Measurements from ENCODE around the gene CEP63.

Gene CEP63

GRCh38 chr3:134471521-134472193 is 14.2 kb upstream of the CEP63 start:
- peak; percentile 84 for DNase-seq

GRCh38 chr3:134472831-134473230 is 13.0 kb upstream of the CEP63 start:
- no peak for DNase-seq

DNA sequence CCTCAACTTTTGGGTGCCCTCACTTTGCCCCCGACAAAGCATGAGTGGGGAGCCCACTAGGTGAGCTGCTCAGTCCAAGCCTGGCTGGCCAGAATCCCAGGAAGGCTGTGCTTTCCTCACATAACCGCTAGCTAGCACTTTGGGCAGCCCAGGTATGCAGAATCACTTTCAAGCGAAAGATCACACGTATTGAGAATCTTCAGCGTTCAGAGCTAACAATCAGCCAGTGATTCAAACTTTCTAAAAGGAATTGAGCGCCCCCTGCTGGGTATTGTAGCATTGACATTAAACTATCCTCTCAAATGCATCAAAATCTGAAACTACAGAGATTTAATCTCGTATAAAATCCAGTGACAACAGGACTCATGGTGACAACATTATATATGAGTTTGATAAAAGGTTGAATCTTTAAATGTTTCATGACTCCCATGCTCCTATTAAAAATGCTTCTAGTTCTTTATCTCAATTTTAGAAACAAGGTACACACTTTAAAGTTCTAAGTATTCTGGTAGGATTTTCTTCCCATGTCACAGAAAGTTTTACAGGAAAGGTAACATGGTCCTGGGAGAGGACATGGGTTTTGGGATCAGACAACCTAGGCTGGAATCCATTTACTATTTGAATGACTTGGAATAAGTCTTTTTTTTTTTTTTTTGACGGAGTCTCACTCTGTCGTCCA is 11.8 kb upstream of the CEP63 start:
- DNase-seq, result peak; percentile 81

DNA sequence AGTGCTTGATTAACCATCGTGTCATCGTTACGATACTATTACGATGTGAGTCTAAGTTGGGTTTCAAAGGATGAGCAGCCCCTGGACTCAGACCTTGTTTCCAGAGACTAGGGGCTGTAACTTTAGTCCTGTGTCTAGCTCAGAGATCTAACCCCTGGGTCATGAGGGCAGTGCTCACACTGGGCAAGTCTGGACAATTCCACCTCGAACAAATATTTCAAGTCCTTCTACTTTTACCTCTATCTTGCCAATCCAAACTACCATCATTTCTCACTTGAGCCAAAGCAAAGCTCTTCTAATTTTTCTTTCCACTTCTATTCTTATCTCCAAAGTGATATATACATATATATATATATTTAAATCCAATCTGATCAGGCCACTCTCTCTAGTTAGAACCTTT is 10.9 kb upstream of the CEP63 start:
- no peak for DNase-seq

GRCh38 chr3:134476306-134476705 is 9.6 kb upstream of the CEP63 start:
- no peak for DNase-seq

DNA sequence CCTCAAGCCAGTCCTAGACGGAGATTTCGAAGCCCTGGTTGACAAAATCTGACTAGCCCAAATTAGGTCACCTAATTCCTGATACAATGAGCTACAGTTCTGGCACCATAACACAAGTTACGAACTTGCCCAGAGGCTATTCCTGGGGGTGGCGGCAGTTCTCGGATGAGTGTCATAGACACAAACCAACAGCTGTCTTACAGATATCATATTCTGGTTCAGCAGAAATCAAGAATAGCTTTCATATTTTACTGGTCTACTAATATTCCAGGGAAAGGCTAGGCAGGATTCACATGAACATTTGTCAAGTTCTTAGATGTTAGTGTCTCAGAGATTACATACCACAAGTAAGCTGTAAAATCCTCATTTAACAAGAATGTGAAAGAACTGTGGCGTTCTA is 8.9 kb upstream of the CEP63 start:
- peak; percentile 69 for DNase-seq

DNA sequence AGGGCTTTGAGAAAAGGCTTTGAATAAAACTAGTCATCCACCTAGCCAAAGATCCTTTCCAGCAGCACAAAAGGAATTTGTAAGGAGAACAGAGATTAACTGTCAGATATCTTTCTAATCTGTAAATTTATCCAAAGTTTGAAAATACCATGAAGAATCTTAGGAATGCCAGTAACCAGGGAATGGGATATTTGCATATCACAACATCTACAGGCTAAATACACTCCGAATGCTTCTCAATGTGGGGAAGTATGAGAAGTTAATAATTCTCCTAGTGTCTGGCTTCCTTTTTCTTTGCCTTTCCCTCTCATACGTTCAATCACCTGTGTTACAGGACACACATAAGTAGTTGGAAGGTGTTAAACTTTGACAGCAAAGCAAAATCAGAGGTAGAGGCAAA is 7.9 kb upstream of the CEP63 start:
- DNase-seq, result peak; percentile 74

GRCh38 chr3:134480546-134480945 is 5.3 kb upstream of the CEP63 start:
- no peak for DNase-seq

DNA sequence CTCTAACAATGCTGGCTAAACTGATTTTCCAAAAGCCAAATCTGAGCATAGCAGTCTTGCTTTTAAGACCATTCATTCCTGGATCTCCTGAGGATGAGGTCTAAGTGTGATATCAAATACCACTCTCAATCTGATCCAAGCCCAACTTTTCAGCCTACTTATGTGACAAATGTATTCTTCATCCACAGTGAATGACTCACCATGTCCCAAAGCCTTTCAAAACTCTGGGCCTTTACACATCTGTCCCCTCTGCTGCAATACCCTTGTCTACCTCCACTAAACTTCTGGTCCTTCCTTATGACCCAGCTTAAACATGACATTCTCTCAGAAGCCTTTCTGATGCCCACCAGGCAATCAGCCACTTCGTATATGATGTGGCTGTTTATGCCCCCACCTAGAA is 4.7 kb upstream of the CEP63 start:
- peak; percentile 41 for DNase-seq

- no peak for DNase-seq
These were observed 3.2 kb upstream of the CEP63 start for GRCh38 chr3:134482622-134483021.

GRCh38 chr3:134483195-134483900 is 2.5 kb upstream of the CEP63 start:
- DNase-seq, result peak; percentile 88

- DNase-seq, result peak; percentile 42
These were observed 661 bp upstream of the CEP63 start for GRCh38 chr3:134485075-134485717.

GRCh38 chr3:134486577-134487041 is 752 bp downstream of the CEP63 start:
- no peak for DNase-seq

- no peak for DNase-seq
These were observed 1.5 kb downstream of the CEP63 start for GRCh38 chr3:134487406-134487805.

DNA sequence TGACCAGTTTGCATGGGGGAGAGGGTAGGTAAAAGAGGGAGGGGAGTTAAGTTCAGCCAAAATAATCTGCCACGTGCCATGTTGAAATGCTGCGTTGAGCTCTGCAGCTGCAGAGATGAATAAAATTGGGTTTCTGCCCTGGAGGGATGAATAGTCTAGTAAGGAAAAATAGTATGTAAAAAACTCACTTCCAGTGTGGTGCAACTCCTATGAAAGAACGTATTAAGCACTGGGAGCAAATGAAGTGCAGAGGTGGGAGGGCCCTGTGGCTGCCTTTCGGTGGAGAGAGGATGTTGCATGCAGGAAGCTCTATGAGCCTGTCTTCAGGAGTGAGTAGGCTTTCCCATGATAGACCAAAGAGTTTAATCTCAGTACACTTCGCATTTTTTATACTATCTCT is 8.6 kb downstream of the CEP63 start:
- no peak for DNase-seq

- DNase-seq, result no peak
These were observed 10.1 kb downstream of the CEP63 start for GRCh38 chr3:134495980-134496379.

GRCh38 chr3:134496471-134497071 is 10.7 kb downstream of the CEP63 start:
- no peak for DNase-seq

DNA sequence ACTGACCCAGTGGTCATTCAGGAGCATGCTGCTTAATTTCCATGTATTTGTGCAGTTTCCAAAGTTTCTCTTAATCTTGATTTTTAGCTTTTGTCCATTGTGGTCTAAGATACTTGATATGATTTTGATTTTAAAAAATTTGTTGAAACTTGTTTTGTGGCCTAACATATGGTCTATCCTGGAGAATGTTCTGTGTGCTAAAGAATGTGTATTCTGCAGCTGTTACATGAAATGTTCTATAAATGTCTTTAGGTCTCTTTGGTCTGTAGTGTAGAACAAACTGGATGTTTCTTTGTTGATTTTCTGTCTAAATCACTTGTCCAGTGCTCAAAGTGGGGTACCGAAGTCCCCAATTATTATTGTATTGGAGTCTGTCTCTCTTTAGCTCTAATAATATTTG is 17.4 kb downstream of the CEP63 start:
- no peak for DNase-seq

DNA sequence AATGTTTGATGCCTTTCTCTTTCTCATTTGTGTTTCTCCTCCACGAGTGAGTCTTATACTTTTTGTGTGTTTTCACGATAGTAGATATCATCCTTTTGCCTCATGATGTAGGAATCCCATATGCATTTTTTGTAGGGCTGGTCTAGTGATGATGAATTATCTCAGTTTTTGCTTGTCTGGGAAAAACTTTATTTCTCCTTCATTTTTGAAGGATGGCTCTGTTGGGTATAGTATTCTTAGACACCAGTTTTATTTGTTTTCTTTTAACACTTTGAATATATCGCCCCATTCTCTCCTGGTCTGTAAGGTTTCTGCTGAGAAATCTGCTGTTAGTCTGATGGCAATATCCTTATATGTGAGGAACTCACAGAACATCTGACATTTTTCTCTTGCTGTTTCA is 18.3 kb downstream of the CEP63 start:
- no peak for DNase-seq

- no peak for DNase-seq
These were observed 19.6 kb downstream of the CEP63 start for GRCh38 chr3:134505485-134505884.

DNA sequence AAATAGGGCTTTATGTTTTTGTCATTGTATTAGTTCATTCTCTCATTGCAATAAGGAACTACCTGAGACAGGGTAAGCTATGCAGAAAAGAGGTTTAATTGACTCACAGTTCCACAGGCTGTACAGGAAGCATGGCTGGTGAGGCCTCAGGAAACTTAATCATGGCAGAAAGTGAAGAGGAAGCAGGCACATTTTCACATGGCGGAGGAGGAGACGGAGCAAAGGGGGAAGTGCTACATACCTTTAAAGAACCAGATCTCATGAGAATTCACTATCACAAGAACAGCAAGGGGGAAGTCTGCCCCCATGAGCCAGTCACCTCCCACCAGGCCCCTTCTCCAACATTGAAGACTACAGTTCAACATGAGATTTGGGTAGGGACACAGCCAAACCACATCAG is 25.6 kb downstream of the CEP63 start:
- DNase-seq, result no peak

DNA sequence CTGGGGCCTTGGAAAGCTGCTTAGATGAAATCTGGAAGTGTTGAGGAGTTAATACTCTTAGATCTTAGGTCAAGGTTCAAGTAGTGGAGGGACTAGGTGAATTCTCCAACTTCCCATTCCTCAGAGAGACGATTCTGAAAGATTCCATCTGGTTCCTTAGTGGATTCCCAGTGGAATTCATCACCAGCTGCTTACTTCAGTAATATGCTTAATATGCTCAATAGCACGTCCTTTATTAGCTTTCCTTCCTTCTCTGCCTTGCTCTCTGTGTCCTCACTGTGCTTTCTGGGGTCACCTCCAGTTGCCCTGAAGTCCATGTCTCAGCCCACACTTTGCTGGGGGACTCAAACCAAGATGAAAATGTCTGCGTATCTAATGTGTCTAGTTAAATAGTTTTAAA is 31.0 kb downstream of the CEP63 start:
- peak; percentile 21 for DNase-seq

- peak; percentile 65 for DNase-seq
These were observed 31.9 kb downstream of the CEP63 start for GRCh38 chr3:134517791-134518190.
